Neural cell (in vitro differentiated cells): Measurements from ENCODE around the gene TSPEAR. TPM values are rescaled to one million over a fixed set of nuclear protein-coding genes. Genes with fewer than 3 reads are reported as not detected.

Experiments
- H2AFZ ChIP-seq: fragments of 200-600, 300-800 bp; sonication (generic), shearing (Covaris generic); 2 replicates; pipeline ENCODE4 v1.6.0; 2014; ENCODE audit warnings: low read depth, mild to moderate bottlenecking, antibody characterized with exemption, low read length, moderate library complexity
- H3F3A ChIP-seq: fragments of 200-600 bp; shearing (Covaris generic); 2 replicates; pipeline ENCODE4 v1.6.1; 2016; ENCODE audit warnings: mild to moderate bottlenecking, moderate library complexity, mixed read lengths, antibody characterized with exemption, low read length; ENCODE audit not compliant: insufficient read depth, poor library complexity, severe bottlenecking
- H3K27ac ChIP-seq: fragments of 200-600, 300-800 bp; sonication (generic), shearing (Covaris generic); 2 replicates; pipeline ENCODE4 v1.5.1; 2014; ENCODE audit warnings: mild to moderate bottlenecking, low read length, moderate library complexity
- H3K27me3 ChIP-seq: fragments of 300-800, 200-600 bp; sonication (generic), shearing (Covaris generic); 2 replicates; pipeline ENCODE4 v1.6.0; 2014; ENCODE audit warnings: mild to moderate bottlenecking, low read depth, low read length, moderate library complexity; ENCODE audit not compliant: insufficient read depth
- H3K36me3 ChIP-seq: fragments of 300-800, 200-600 bp; sonication (generic), shearing (Covaris generic); 2 replicates; pipeline ENCODE4 v1.5.1; 2014; ENCODE audit warnings: mild to moderate bottlenecking, antibody characterized with exemption, low read length, moderate library complexity; ENCODE audit not compliant: insufficient read depth
- H3K4me2 ChIP-seq: fragments of 300-800, 200-600 bp; sonication (generic), shearing (Covaris generic); 2 replicates; pipeline ENCODE4 v1.6.0; 2014; ENCODE audit warnings: mild to moderate bottlenecking, low read length
- H3K4me3 ChIP-seq: fragments of 300-800, 200-600 bp; sonication (generic), shearing (Covaris generic); 2 replicates; pipeline ENCODE4 v1.5.1; 2014; ENCODE audit warnings: mild to moderate bottlenecking, low read length, moderate library complexity
- H3K79me2 ChIP-seq: fragments of 200-600 bp; shearing (Covaris generic); replicated peaks from 2 replicates; pipeline ENCODE4 v1.6.0; 2014; ENCODE audit warnings: mild to moderate bottlenecking, low read length, moderate library complexity; ENCODE audit not compliant: insufficient read depth
- H3K9ac ChIP-seq: fragments of 300-800, 200-600 bp; sonication (generic), shearing (Covaris generic); 2 replicates; pipeline ENCODE4 v1.6.1; 2016; ENCODE audit warnings: mild to moderate bottlenecking, low read length, mixed read lengths
- H3K9me2 ChIP-seq: fragments of 200-600 bp; shearing (Covaris generic); 2 replicates; pipeline ENCODE4 v1.6.1; 2016; ENCODE audit warnings: mild to moderate bottlenecking, low read length, mixed read lengths; ENCODE audit not compliant: insufficient read depth
- H3K9me3 ChIP-seq: fragments of 200-600, 300-800 bp; sonication (generic), shearing (Covaris generic); 2 replicates; pipeline ENCODE4 v1.6.1; 2016; ENCODE audit warnings: mild to moderate bottlenecking, mixed run types, low read length, moderate library complexity, mixed read lengths
- H4K20me1 ChIP-seq: fragments of 200-600 bp; shearing (Covaris generic); 2 replicates; pipeline ENCODE4 v1.6.1; 2016; ENCODE audit warnings: mild to moderate bottlenecking, mixed run types; ENCODE audit not compliant: insufficient read depth
- EP300 ChIP-seq: fragments of 450-650 bp; conservative IDR thresholded peaks from 2 replicates; pipeline ENCODE4 v1.6.1; 2014; ENCODE audit warnings: antibody characterized with exemption, mild to moderate bottlenecking, moderate library complexity; ENCODE audit not compliant: poor library complexity, severe bottlenecking
- EZH2 ChIP-seq: fragments of 200-600, 300-800 bp; shearing (Covaris generic), sonication (generic); IDR thresholded peaks from 2 replicates; pipeline ENCODE4 v1.6.1; 2014; ENCODE audit warnings: antibody characterized with exemption, low read length, borderline replicate concordance, mild to moderate bottlenecking; ENCODE audit not compliant: insufficient read depth, poor library complexity, severe bottlenecking
- MXI1 ChIP-seq: fragments of 450-650 bp; conservative IDR thresholded peaks from 2 replicates; pipeline ENCODE4 v1.6.1; 2014; ENCODE audit warnings: antibody characterized with exemption, mild to moderate bottlenecking; ENCODE audit not compliant: poor library complexity, severe bottlenecking
- POLR2AphosphoS5 ChIP-seq: IDR thresholded peaks from 2 replicates; pipeline ENCODE4 v1.6.1; 2012
- RAD21 ChIP-seq: fragments of 450-650 bp; conservative IDR thresholded peaks from 2 replicates; pipeline ENCODE4 v1.6.1; 2014; ENCODE audit warnings: antibody characterized with exemption, mild to moderate bottlenecking, moderate library complexity
- SMC3 ChIP-seq: fragments of 450-650 bp; conservative IDR thresholded peaks from 2 replicates; pipeline ENCODE4 v1.6.1; 2014; ENCODE audit warnings: antibody characterized with exemption, mild to moderate bottlenecking, moderate library complexity; ENCODE audit not compliant: poor library complexity
- TAF1 ChIP-seq: IDR thresholded peaks from 2 replicates; pipeline ENCODE4 v1.6.1; 2012; ENCODE audit warnings: low read depth
- polyA plus RNA-seq: library from polyadenylated mRNA; depleted of rRNA; stranded (reverse); fragments of >200 nt; gene quantifications from 2 replicates; pipeline ENCODE4 v1.2.3, GENCODE V29; 2014
- TF ChIP-seq, protein P1 (sequence below): fragments of 450-650 bp; IDR thresholded peaks from 2 replicates; pipeline ENCODE4 v1.5.1; 2014; ENCODE audit warnings: antibody characterized with exemption, mild to moderate bottlenecking, moderate library complexity; ENCODE audit not compliant: poor library complexity, severe bottlenecking
- TF ChIP-seq, protein P2 (sequence below): IDR thresholded peaks from 2 replicates; pipeline ENCODE4 v1.6.1; 2012; ENCODE audit warnings: borderline replicate concordance

TSPEAR gene
- polyA plus RNA-seq, 1 donor from 2014 or later: 0.19 TPM

GRCh38 chr21:44737706-44738354, 26.5 kb upstream of the TSPEAR start:
- H3K79me2 ChIP-seq: no peaks in the 10 kb centered on the region
- H3K27ac ChIP-seq: no peak overlapping the region
- no peaks in the 10 kb centered on the region for H4K20me1 ChIP-seq
- no peaks in the 10 kb centered on the region for H3K9me2 ChIP-seq
- H2AFZ ChIP-seq: no peak overlapping the region
- H3K27me3 ChIP-seq: no peaks in the 10 kb centered on the region
- no peaks in the 10 kb centered on the region for H3K36me3 ChIP-seq
- no peaks in the 10 kb centered on the region for H3F3A ChIP-seq
- H3K9ac ChIP-seq: no peak overlapping the region
- peaks cover 11% of the 10 kb centered on the region for H3K9me3 ChIP-seq
- no peak overlapping the region for H3K4me3 ChIP-seq
- no peak for TF ChIP-seq SMC3
- no peak for TF ChIP-seq POLR2AphosphoS5
- TF ChIP-seq, protein P1, sequence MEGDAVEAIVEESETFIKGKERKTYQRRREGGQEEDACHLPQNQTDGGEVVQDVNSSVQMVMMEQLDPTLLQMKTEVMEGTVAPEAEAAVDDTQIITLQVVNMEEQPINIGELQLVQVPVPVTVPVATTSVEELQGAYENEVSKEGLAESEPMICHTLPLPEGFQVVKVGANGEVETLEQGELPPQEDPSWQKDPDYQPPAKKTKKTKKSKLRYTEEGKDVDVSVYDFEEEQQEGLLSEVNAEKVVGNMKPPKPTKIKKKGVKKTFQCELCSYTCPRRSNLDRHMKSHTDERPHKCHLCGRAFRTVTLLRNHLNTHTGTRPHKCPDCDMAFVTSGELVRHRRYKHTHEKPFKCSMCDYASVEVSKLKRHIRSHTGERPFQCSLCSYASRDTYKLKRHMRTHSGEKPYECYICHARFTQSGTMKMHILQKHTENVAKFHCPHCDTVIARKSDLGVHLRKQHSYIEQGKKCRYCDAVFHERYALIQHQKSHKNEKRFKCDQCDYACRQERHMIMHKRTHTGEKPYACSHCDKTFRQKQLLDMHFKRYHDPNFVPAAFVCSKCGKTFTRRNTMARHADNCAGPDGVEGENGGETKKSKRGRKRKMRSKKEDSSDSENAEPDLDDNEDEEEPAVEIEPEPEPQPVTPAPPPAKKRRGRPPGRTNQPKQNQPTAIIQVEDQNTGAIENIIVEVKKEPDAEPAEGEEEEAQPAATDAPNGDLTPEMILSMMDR: no peak
- TF ChIP-seq MXI1: no peak
- TF ChIP-seq RAD21: no peak
- no peak for TF ChIP-seq EP300
- TF ChIP-seq, protein P2, sequence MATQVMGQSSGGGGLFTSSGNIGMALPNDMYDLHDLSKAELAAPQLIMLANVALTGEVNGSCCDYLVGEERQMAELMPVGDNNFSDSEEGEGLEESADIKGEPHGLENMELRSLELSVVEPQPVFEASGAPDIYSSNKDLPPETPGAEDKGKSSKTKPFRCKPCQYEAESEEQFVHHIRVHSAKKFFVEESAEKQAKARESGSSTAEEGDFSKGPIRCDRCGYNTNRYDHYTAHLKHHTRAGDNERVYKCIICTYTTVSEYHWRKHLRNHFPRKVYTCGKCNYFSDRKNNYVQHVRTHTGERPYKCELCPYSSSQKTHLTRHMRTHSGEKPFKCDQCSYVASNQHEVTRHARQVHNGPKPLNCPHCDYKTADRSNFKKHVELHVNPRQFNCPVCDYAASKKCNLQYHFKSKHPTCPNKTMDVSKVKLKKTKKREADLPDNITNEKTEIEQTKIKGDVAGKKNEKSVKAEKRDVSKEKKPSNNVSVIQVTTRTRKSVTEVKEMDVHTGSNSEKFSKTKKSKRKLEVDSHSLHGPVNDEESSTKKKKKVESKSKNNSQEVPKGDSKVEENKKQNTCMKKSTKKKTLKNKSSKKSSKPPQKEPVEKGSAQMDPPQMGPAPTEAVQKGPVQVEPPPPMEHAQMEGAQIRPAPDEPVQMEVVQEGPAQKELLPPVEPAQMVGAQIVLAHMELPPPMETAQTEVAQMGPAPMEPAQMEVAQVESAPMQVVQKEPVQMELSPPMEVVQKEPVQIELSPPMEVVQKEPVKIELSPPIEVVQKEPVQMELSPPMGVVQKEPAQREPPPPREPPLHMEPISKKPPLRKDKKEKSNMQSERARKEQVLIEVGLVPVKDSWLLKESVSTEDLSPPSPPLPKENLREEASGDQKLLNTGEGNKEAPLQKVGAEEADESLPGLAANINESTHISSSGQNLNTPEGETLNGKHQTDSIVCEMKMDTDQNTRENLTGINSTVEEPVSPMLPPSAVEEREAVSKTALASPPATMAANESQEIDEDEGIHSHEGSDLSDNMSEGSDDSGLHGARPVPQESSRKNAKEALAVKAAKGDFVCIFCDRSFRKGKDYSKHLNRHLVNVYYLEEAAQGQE: no peak
- TF ChIP-seq TAF1: no peak
- no peak for TF ChIP-seq EZH2
- H3K4me2 ChIP-seq: no peak overlapping the region

DNA sequence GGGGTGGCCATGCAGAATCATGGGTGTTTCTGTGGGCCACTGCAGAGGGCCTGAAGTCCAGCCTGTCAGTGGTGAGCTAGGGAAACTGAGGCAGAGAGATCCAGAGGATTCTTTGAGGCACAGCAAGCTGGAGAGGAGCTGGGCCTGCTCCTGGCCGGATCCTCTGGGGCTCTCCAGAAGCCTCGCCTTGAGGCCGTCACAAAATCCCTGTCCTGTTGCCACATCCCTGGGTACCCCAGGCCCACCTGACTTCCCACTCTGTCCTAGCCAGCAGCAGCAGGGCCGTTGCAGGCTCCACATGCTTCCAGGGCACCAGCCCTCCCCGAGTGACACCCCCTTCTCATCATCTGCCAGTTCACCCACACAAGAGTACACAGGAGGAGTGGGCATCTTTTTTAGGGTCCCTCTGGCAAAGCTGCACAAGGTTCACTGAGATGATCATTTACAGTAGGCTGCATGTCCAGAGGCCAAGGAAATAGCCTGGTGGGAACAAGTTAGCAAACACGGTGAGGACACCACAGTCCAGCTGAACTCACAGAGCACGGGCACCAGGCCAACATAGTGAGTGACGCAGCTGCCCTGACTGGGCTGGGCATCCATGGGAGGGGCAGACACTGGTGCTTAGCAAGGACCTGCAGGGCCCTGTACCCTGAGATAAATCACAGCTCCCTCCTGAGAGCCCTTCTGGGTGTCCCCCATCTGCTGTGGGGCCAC, 25.1 kb upstream of the TSPEAR start:
- TF ChIP-seq EP300 (no peak), MXI1 (no peak), RAD21 (no peak), TAF1 (no peak), POLR2AphosphoS5 (no peak), EZH2 (no peak), SMC3 (no peak)
- TF ChIP-seq, protein P1: no peak
- TF ChIP-seq, protein P2: no peak
- Histone ChIP-seq H3K36me3 (no peaks in the 10 kb centered on the region), H3K4me3 (no peak overlapping the region)

More for the DNA sequence above, 25.1 kb upstream of the TSPEAR start:
- Histone ChIP-seq H4K20me1 (no peaks in the 10 kb centered on the region), H3K4me2 (no peak overlapping the region), H3K27ac (no peak overlapping the region), H3K9me2 (no peaks in the 10 kb centered on the region), H3K9me3 (peaks cover 11% of the 10 kb centered on the region), H3F3A (no peaks in the 10 kb centered on the region), H3K79me2 (no peaks in the 10 kb centered on the region), H3K27me3 (no peaks in the 10 kb centered on the region), H2AFZ (no peak overlapping the region), H3K9ac (no peak overlapping the region)
